IMR-90 (cell line): ENCODE measurements around the gene DTL. TPM values are rescaled to one million over a fixed set of nuclear protein-coding genes. Genes with fewer than 3 reads are reported as not detected.

Experiments used
- ATAC-seq: fragments of 200-7000 bp; cut with Tn5 transposase; 2 replicates; pipeline ENCODE4 v1.9.1; 2020; ENCODE audit warnings: low read depth, mild to moderate bottlenecking, moderate library complexity
- BruUV-seq: library from RNA; stranded (reverse); fragments of 400-500 nt; replicated peaks from 2 replicates; lab custom pipeline; 2021; lab: Mats Ljungman, UMichigan
- CTCF ChIA-PET: fragments of 300-600 bp; formaldehyde crosslinking; extraction: SDS; loops from one replicate; lab custom pipeline; 2021; ENCODE audit warnings: antibody characterized with exemption; lab: Yijun Ruan, JAX
- POLR2A ChIA-PET: fragments of 300-600 bp; sonication (Branson Sonifier 250); formaldehyde crosslinking; loops from one replicate; lab custom pipeline; 2022; ENCODE audit warnings: antibody characterized with exemption; ENCODE audit not compliant: unreplicated experiment; lab: Charles Lee
- DNase-seq: peaks from one replicate; pipeline ENCODE4 v3.0.0; 2013
- H2AFZ ChIP-seq: replicated peaks from 2 replicates; pipeline ENCODE3; 2013; ENCODE audit warnings: low read length, mild to moderate bottlenecking; ENCODE audit not compliant: poor library complexity
- H2AK5ac ChIP-seq: 2 replicates; pipeline ENCODE4 v1.6.1; 2013; ENCODE audit warnings: low read depth, low read length, inconsistent platforms
- H2AK9ac ChIP-seq: replicated peaks from 2 replicates; pipeline ENCODE3; 2013; ENCODE audit warnings: mild to moderate bottlenecking, low read depth, low read length, moderate library complexity; ENCODE audit not compliant: poor library complexity
- H2BK120ac ChIP-seq: 2 replicates; pipeline ENCODE4 v1.6.1; 2013; ENCODE audit warnings: low read depth, low read length, inconsistent platforms
- H2BK15ac ChIP-seq: 3 replicates; pipeline ENCODE4 v1.6.1; 2013; ENCODE audit warnings: low read depth, low read length, inconsistent platforms
- H2BK20ac ChIP-seq: 2 replicates; pipeline ENCODE4 v1.6.1; 2013; ENCODE audit warnings: low read depth, mild to moderate bottlenecking, inconsistent platforms, low read length, moderate library complexity
- H2BK5ac ChIP-seq: 2 replicates; pipeline ENCODE4 v1.6.1; 2013; ENCODE audit warnings: mild to moderate bottlenecking, low read depth, low read length, inconsistent platforms; ENCODE audit not compliant: poor library complexity, severe bottlenecking
- H3K14ac ChIP-seq: replicated peaks from 2 replicates; pipeline ENCODE4 v1.6.1; 2013; ENCODE audit warnings: low read depth, low read length, inconsistent platforms
- H3K18ac ChIP-seq: 2 replicates; pipeline ENCODE4 v1.6.1; 2013; ENCODE audit warnings: low read depth, low read length, control low read depth
- H3K23ac ChIP-seq: 2 replicates; pipeline ENCODE4 v1.6.1; 2013; ENCODE audit warnings: low read depth, low read length, inconsistent platforms
- H3K27ac ChIP-seq: 2 replicates; pipeline ENCODE4 v1.5.1; 2013; ENCODE audit warnings: mild to moderate bottlenecking, control low read depth, low read length; ENCODE audit not compliant: insufficient read depth
- H3K27me3 ChIP-seq: 2 replicates; pipeline ENCODE4 v1.6.1; 2013; ENCODE audit warnings: low read length; ENCODE audit not compliant: control insufficient read depth, insufficient read depth
- H3K36me3 ChIP-seq: 2 replicates; pipeline ENCODE4 v1.6.1; 2013; ENCODE audit warnings: low read length, mixed read lengths; ENCODE audit not compliant: control insufficient read depth, insufficient read depth
- H3K4ac ChIP-seq: 2 replicates; pipeline ENCODE4 v1.6.1; 2013; ENCODE audit warnings: low read depth, low read length, inconsistent platforms
- H3K4me1 ChIP-seq: 2 replicates; pipeline ENCODE4 v1.6.1; 2013; ENCODE audit warnings: low read length, mixed read lengths; ENCODE audit not compliant: control insufficient read depth, insufficient read depth
- H3K4me2 ChIP-seq: 2 replicates; pipeline ENCODE4 v1.6.1; 2013; ENCODE audit warnings: low read depth, mild to moderate bottlenecking, control low read depth, low read length, moderate library complexity
- H3K4me3 ChIP-seq: 2 replicates; pipeline ENCODE4 v1.5.1; 2013; ENCODE audit warnings: low read depth, mild to moderate bottlenecking, control low read depth, low read length, moderate library complexity; ENCODE audit not compliant: insufficient read depth
- H3K56ac ChIP-seq: 2 replicates; pipeline ENCODE4 v1.6.1; 2013; ENCODE audit warnings: low read length, inconsistent platforms; ENCODE audit not compliant: insufficient read depth; ENCODE audit errors: extremely low read depth
- H3K79me1 ChIP-seq, 2 experiments: 2 replicates each; pipeline ENCODE4 v1.6.1; 2013; ENCODE audit warnings: low read length in 2 of 2, inconsistent platforms in 1 of 2, low read depth in 1 of 2
- H3K9ac ChIP-seq: 2 replicates; pipeline ENCODE4 v1.6.1; 2013; ENCODE audit warnings: low read depth, low read length, control low read depth
- H3K9me1 ChIP-seq: 2 replicates; pipeline ENCODE4 v1.6.1; 2013; ENCODE audit warnings: low read length, inconsistent platforms; ENCODE audit not compliant: insufficient read depth
- H3K9me3 ChIP-seq: 2 replicates; pipeline ENCODE4 v1.6.1; 2013; ENCODE audit warnings: low read length; ENCODE audit not compliant: control insufficient read depth, insufficient read depth
- H4K20me1 ChIP-seq: 2 replicates; pipeline ENCODE4 v1.6.1; 2013; ENCODE audit warnings: low read length, inconsistent platforms; ENCODE audit not compliant: insufficient read depth
- H4K5ac ChIP-seq: 2 replicates; pipeline ENCODE4 v1.6.1; 2013; ENCODE audit warnings: mild to moderate bottlenecking, low read depth, low read length, control low read depth
- H4K8ac ChIP-seq, 2 experiments: 2 replicates each; pipeline ENCODE4 v1.6.1; 2013; ENCODE audit warnings: low read depth in 2 of 2, low read length in 2 of 2, control low read depth in 1 of 2, inconsistent platforms in 1 of 2
- H4K91ac ChIP-seq: 2 replicates; pipeline ENCODE4 v1.6.1; 2013; ENCODE audit warnings: low read depth, low read length, inconsistent platforms; ENCODE audit not compliant: insufficient read depth
- BHLHE40 ChIP-seq: fragments of 150-350 bp; IDR thresholded peaks from 2 replicates; pipeline ENCODE4 v1.6.1; 2016; ENCODE audit warnings: mild to moderate bottlenecking, low read depth, low read length
- CEBPB ChIP-seq: IDR thresholded peaks from 2 replicates; pipeline ENCODE4 v1.6.1; 2012; ENCODE audit warnings: low read depth, low read length, improper control_type of control experiment
- CHD1 ChIP-seq: IDR thresholded peaks from 2 replicates; pipeline ENCODE4 v1.6.1; 2012; ENCODE audit warnings: low read depth, low read length, improper control_type of control experiment
- CTCF ChIP-seq: conservative IDR thresholded peaks from 2 replicates; pipeline ENCODE4 v1.5.1; 2012; ENCODE audit warnings: mild to moderate bottlenecking, low read depth, low read length, improper control_type of control experiment
- ELK1 ChIP-seq: fragments of 150-350 bp; IDR thresholded peaks from 2 replicates; pipeline ENCODE4 v1.6.1; 2016; ENCODE audit warnings: low read depth, mild to moderate bottlenecking, low read length, moderate library complexity, borderline replicate concordance
- FOS ChIP-seq: fragments of 150-350 bp; IDR thresholded peaks from 2 replicates; pipeline ENCODE4 v1.6.1; 2016; ENCODE audit warnings: low read depth, low read length
- MAFK ChIP-seq: IDR thresholded peaks from 2 replicates; pipeline ENCODE4 v1.6.1; 2012; ENCODE audit warnings: low read depth, low read length, improper control_type of control experiment
- MAZ ChIP-seq: IDR thresholded peaks from 2 replicates; pipeline ENCODE4 v1.6.1; 2012; ENCODE audit warnings: low read depth, mild to moderate bottlenecking, low read length, improper control_type of control experiment, moderate library complexity, borderline replicate concordance
- NFE2L2 ChIP-seq: fragments of 150-350 bp; IDR thresholded peaks from 2 replicates; pipeline ENCODE4 v1.6.1; 2016; ENCODE audit warnings: low read depth, mild to moderate bottlenecking, low read length
- POLR2A ChIP-seq: IDR thresholded peaks from 2 replicates; pipeline ENCODE4 v1.6.1; 2012; ENCODE audit warnings: mild to moderate bottlenecking, low read depth, low read length
- RAD21 ChIP-seq: IDR thresholded peaks from 2 replicates; pipeline ENCODE4 v1.6.1; 2012; ENCODE audit warnings: low read length, improper control_type of control experiment
- RCOR1 ChIP-seq: IDR thresholded peaks from 2 replicates; pipeline ENCODE4 v1.6.1; 2012; ENCODE audit warnings: mild to moderate bottlenecking, low read length, improper control_type of control experiment; ENCODE audit not compliant: insufficient replicate concordance
- RFX5 ChIP-seq: IDR thresholded peaks from 2 replicates; pipeline ENCODE4 v1.8.0; 2012; ENCODE audit warnings: low read depth, mild to moderate bottlenecking, low read length, moderate library complexity
- SMC3 ChIP-seq: fragments of 150-350 bp; IDR thresholded peaks from 2 replicates; pipeline ENCODE4 v1.6.1; 2016; ENCODE audit warnings: low read depth, mild to moderate bottlenecking, antibody characterized with exemption, low read length, moderate library complexity
- USF2 ChIP-seq: fragments of 150-350 bp; IDR thresholded peaks from 2 replicates; pipeline ENCODE4 v1.6.1; 2017; ENCODE audit warnings: mild to moderate bottlenecking, antibody characterized with exemption, low read length, low read depth
- WGBS, 2 experiments: methylation state at CpG; one replicate each; pipeline versions ENCODE4 v1.1.5 to v1.1.7; 2013; ENCODE audit warnings: missing lambda C conversion rate in 2 of 2; ENCODE audit not compliant: insufficient read length in 1 of 2; ENCODE audit errors: extremely low coverage in 2 of 2; 5-methylcytosine and 5-hydroxymethylcytosine counted together
- dilution Hi-C: fragments of 300-500 bp; cut with HindIII; formaldehyde crosslinking; loops from one replicate; pipeline ENCODE4 v1.14.3; 2018; ENCODE audit warnings: low sequenced_read_pairs; ENCODE audit not compliant: unreplicated experiment
- in situ Hi-C: fragments of 300-500 bp; cut with MboI; formaldehyde crosslinking; loops from 3 replicates; pipeline ENCODE4 v1.14.3; 2019; ENCODE audit warnings: low sequenced_read_pairs, inconsistent platforms, mixed read lengths
- intact Hi-C: fragments of 100-400 bp; cut with micrococcal nuclease; formaldehyde crosslinking; loops from 2 replicates; pipeline ENCODE4 v1.10.0; 2022
- polyA plus RNA-seq, 3 experiments: library from polyadenylated mRNA; depleted of rRNA; stranded (reverse); fragments of >200 nt; gene quantifications; 2 replicates each; pipeline ENCODE4 v1.2.3, GENCODE V29; 2012; ENCODE audit warnings: low replicate concordance in 1 of 3
- total RNA-seq: library from RNA; depleted of rRNA; stranded (reverse); fragments of >200 nt; gene quantifications from 2 replicates; pipeline ENCODE4 v1.2.3, GENCODE V29; 2012

DTL gene
- total and polyA plus RNA-seq, 2 of the 4 experiments (the other 2 are of a cell fraction), result 11.8 to 19.9 TPM

- no peak overlapping the region for H3K14ac ChIP-seq
- no peak overlapping the region for H4K8ac ChIP-seq
- no peak overlapping the region for H2AK5ac ChIP-seq
- CTCF ChIA-PET, result interaction anchor here (1.6 to 4.2 kb wide), 4 partner anchors 31 to 385 kb away, joined by 4 to 45 read pairs (median 18); no protein-coding TSS in a partner anchor
- H3K4ac ChIP-seq, result no peak overlapping the region
- no peak overlapping the region for H2BK20ac ChIP-seq
- no peak overlapping the region for H3K18ac ChIP-seq
- H3K27me3 ChIP-seq, result no peaks in the 10 kb centered on the region
- no peak overlapping the region for H3K56ac ChIP-seq
- no peak for ATAC-seq
- H3K36me3 ChIP-seq, result no peaks in the 10 kb centered on the region; the same call in 1 of the 2 replicates
- H3K9me1 ChIP-seq, result no peaks in the 10 kb centered on the region
- H3K79me1 ChIP-seq, result no peaks in the 10 kb centered on the region
- no peak overlapping the region for H4K5ac ChIP-seq
- no peaks in the 10 kb centered on the region for H4K20me1 ChIP-seq
- no peak overlapping the region for H2AFZ ChIP-seq
- no TSS peak for BruUV-seq
- DNase-seq, result no peak
- no CpG with 5 or more reads among the region's 1 CpG for WGBS, 2 experiments
- TF ChIP-seq BHLHE40, result no peak
- no peak for TF ChIP-seq SMC3
- TF ChIP-seq CEBPB, result no peak
- TF ChIP-seq RFX5, result no peak
- TF ChIP-seq CHD1, result no peak
- TF ChIP-seq CTCF, result no peak
- TF ChIP-seq FOS, result no peak
- TF ChIP-seq USF2, result no peak
- TF ChIP-seq ELK1, result no peak
- TF ChIP-seq MAZ, result no peak
- TF ChIP-seq MAFK, result no peak
- TF ChIP-seq NFE2L2, result no peak
- no peak for TF ChIP-seq POLR2A
- TF ChIP-seq RAD21, result no peak
- TF ChIP-seq RCOR1, result no peak
- H3K4me3 ChIP-seq, result no peak overlapping the region
- no peak overlapping the region for H3K4me2 ChIP-seq
- intact Hi-C loops, result no loop called here
- in situ Hi-C loops, result loop anchor here (5.0 kb wide), 2 partner anchors 220 to 295 kb away; no protein-coding TSS in a partner anchor
- H2BK15ac ChIP-seq, result no peak overlapping the region
- no peak overlapping the region for H3K9ac ChIP-seq
- no peak overlapping the region for H2BK120ac ChIP-seq
- H3K27ac ChIP-seq, result no peak overlapping the region
- H4K91ac ChIP-seq, result no peak overlapping the region
- POLR2A ChIA-PET, result no interaction called here
- dilution Hi-C loops, result no loop called here
- H2AK9ac ChIP-seq, result no peak overlapping the region
- H2BK5ac ChIP-seq, result no peak overlapping the region
- H3K9me3 ChIP-seq, result no peaks in the 10 kb centered on the region
- no peak overlapping the region for H3K23ac ChIP-seq
- no peaks in the 10 kb centered on the region for H3K4me1 ChIP-seq
These were observed 36.5 kb downstream of the DTL start for GRCh38 chr1:212072047-212072446.
